GM12801 (cell line): ENCODE data around the gene ERBB4.

Source experiments
- CTCF ChIP-seq: IDR thresholded peaks from one replicate; pipeline ENCODE4 v1.5.1; 2011; ENCODE audit warnings: control low read depth; ENCODE audit not compliant: insufficient read length; ENCODE audit errors: extremely low read depth

The ERBB4 gene

GRCh38 chr2:212535996-212536816 is 2.4 kb downstream of the ERBB4 start:
- no peak for TF ChIP-seq CTCF

- no peak for TF ChIP-seq CTCF
These were observed 4.3 kb downstream of the ERBB4 start for GRCh38 chr2:212534336-212534735.

GRCh38 chr2:212532585-212532984 is 6.0 kb downstream of the ERBB4 start:
- TF ChIP-seq CTCF, result no peak

GRCh38 chr2:212532087-212532486 is 6.5 kb downstream of the ERBB4 start:
- TF ChIP-seq CTCF, result no peak

- no peak for TF ChIP-seq CTCF
These were observed 7.1 kb downstream of the ERBB4 start for GRCh38 chr2:212531499-212531898.

GRCh38 chr2:212530991-212531390 is 7.6 kb downstream of the ERBB4 start:
- TF ChIP-seq CTCF, result no peak

- no peak for TF ChIP-seq CTCF
These were observed 8.2 kb downstream of the ERBB4 start for GRCh38 chr2:212530373-212530772.
